GM12878 (cell line): ENCODE measurements around the gene THRB.

Experiments used
- GABPA ChIP-seq: IDR thresholded peaks from 2 replicates; pipeline ENCODE4 v1.6.1; 2014; ENCODE audit warnings: antibody characterized with exemption, low read depth, mild to moderate bottlenecking, inconsistent platforms
- POU2F2 ChIP-seq: IDR thresholded peaks from 3 replicates; pipeline ENCODE4 v1.6.1; 2011; ENCODE audit warnings: low read depth, mild to moderate bottlenecking, low read length, borderline replicate concordance
- TAF1 ChIP-seq: IDR thresholded peaks from 2 replicates; pipeline ENCODE4 v1.6.1; 2011; ENCODE audit warnings: mild to moderate bottlenecking, low read depth, low read length, borderline replicate concordance

DNA sequence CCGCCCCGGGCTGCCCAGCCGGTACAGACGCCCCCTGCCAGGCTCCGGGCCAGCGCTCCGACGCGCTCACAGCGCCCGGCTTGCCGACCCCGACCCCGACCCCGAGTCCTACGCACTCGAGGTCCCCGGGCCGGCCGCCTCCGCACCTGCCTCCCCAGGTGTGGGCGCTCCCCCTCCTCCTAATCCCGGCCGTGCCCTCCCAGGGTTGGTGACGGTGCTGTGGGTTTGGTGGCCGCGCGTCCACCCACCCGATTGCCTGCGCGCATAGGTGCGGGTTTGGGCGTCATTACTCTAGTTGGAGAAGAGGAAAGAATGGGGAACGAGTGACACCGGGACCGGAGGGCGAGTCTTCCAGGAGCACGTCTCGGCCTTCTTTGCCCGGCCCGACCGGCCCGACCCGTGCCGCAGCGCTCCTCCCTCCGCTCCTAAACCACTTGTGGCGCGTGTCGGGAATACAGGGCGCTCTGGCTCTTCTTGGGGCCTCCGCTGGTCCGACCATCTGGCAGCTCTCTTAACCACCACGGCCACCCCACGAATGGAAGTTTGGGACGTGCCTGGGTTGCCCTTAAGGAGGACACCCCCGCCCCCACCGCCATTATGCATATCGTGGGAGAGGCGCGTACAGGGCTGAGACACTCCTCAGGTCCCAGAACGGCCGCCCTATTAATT is 810 bp upstream of the THRB start:
- TF ChIP-seq POU2F2 (no peak), TAF1 (no peak), GABPA (no peak)
